Measurements from ENCODE around the gene SLC6A2. TPM values are rescaled to one million over a fixed set of nuclear protein-coding genes. Genes with fewer than 3 reads are reported as not detected.

The SLC6A2 gene
- total RNA-seq, 2 donors from 2014 or later, result 1.1 TPM; not detected in 1

DNA sequence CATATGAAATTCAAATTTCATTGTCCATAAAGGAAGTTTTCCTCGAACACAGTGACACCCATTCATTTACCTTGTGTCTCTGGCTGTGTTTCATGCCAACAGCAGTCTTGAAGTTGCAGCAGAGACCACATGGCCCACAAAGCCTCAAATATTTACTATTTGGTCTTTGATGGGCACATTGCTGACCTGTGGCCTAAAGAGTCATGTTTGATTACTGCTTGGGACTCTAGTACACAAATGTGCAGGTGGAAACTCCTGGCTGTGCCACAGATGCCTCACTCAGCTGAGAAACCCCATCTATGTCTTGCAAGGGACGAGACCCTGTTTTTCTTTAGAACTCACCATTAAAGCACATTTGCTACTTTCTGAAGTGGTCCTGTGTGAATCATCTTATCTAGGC is 76.7 kb downstream of the SLC6A2 start:
- Histone ChIP-seq H3K4me1 (ENCODE audit: control insufficient read depth, insufficient read depth, low read length) (no peaks in the 10 kb centered on the region), H3K9me3 (ENCODE audit: control insufficient read depth, low read length) (no peaks in the 10 kb centered on the region), H3K36me3 (ENCODE audit: control insufficient read depth, insufficient read depth, low read length) (no peaks in the 10 kb centered on the region), H3K9ac (ENCODE audit: extremely low read depth, low read length, poor library complexity, severe bottlenecking) (no peak overlapping the region), H3K27ac (ENCODE audit: low read depth, low read length) (no peak overlapping the region), H3K4me3 (ENCODE audit: low read length) (no peak overlapping the region), H3K27me3 (ENCODE audit: control insufficient read depth, insufficient read depth, low read length, poor library complexity, severe bottlenecking) (no peaks in the 10 kb centered on the region)
- Mint-ChIP-seq H3K9me3 (no peaks in the 10 kb centered on the region), H3K27ac (no peak overlapping the region), H3K27me3 (ENCODE audit: insufficient read depth) (peaks cover 31% of the 10 kb centered on the region), H3K36me3 (ENCODE audit: low read depth) (no peaks in the 10 kb centered on the region), H3K4me1 (no peaks in the 10 kb centered on the region), H3K4me3 (no peak overlapping the region)
- TF ChIP-seq, protein P1, sequence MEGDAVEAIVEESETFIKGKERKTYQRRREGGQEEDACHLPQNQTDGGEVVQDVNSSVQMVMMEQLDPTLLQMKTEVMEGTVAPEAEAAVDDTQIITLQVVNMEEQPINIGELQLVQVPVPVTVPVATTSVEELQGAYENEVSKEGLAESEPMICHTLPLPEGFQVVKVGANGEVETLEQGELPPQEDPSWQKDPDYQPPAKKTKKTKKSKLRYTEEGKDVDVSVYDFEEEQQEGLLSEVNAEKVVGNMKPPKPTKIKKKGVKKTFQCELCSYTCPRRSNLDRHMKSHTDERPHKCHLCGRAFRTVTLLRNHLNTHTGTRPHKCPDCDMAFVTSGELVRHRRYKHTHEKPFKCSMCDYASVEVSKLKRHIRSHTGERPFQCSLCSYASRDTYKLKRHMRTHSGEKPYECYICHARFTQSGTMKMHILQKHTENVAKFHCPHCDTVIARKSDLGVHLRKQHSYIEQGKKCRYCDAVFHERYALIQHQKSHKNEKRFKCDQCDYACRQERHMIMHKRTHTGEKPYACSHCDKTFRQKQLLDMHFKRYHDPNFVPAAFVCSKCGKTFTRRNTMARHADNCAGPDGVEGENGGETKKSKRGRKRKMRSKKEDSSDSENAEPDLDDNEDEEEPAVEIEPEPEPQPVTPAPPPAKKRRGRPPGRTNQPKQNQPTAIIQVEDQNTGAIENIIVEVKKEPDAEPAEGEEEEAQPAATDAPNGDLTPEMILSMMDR (conservative IDR thresholded peaks at IDR 0.05), result no peak
- WGBS, 2 experiments (ENCODE audit: insufficient coverage in 1 of 2, insufficient read length in 1 of 2), result 67 to 86% methylated on average over 1 to 2 of the region's 2 CpGs
- no peak for DNase-seq

DNA sequence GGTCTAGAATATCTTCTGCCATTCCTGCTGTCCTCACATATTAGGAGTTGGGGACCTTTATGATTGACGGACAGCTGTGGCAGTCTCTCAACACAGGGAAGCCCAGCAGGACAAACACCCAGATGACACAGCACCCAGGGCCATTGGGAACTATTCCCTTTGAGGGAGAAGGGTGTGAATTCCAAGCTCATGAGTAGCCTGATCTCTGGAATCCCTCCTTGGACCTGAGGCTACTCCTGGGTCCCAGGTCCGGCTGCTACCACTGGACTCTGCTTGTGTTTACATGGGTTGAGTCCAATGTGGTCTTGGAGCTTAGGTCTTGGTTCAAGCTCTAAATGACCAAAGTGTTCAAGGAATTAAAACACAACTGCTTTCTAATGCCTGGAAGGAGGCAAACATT is 78.9 kb downstream of the SLC6A2 start:
- Histone ChIP-seq H3K4me1 (ENCODE audit: control insufficient read depth, insufficient read depth, low read length) (no peaks in the 10 kb centered on the region), H3K9me3 (ENCODE audit: control insufficient read depth, low read length) (no peaks in the 10 kb centered on the region), H3K36me3 (ENCODE audit: control insufficient read depth, insufficient read depth, low read length) (no peaks in the 10 kb centered on the region), H3K27ac (ENCODE audit: low read depth, low read length) (no peak overlapping the region), H3K4me3 (ENCODE audit: low read length) (no peak overlapping the region), H3K9ac (ENCODE audit: extremely low read depth, low read length, poor library complexity, severe bottlenecking) (no peak overlapping the region), H3K27me3 (ENCODE audit: control insufficient read depth, insufficient read depth, low read length, poor library complexity, severe bottlenecking) (no peaks in the 10 kb centered on the region)
- H3K4me3 Mint-ChIP-seq, result no peak overlapping the region
- WGBS, 2 experiments (ENCODE audit: insufficient coverage in 1 of 2, insufficient read length in 1 of 2), result 83 to 86% methylated on average over 1 to 2 of the region's 2 CpGs
- DNase-seq, result peak; percentile 63
- H3K9me3 Mint-ChIP-seq, result no peaks in the 10 kb centered on the region
- no peaks in the 10 kb centered on the region for H3K4me1 Mint-ChIP-seq
- no peaks in the 10 kb centered on the region for H3K36me3 Mint-ChIP-seq (ENCODE audit: low read depth)
- peaks cover 30% of the 10 kb centered on the region for H3K27me3 Mint-ChIP-seq (ENCODE audit: insufficient read depth)
- no peak overlapping the region for H3K27ac Mint-ChIP-seq
- TF ChIP-seq, protein P1 (conservative IDR thresholded peaks at IDR 0.05), result no peak

DNA sequence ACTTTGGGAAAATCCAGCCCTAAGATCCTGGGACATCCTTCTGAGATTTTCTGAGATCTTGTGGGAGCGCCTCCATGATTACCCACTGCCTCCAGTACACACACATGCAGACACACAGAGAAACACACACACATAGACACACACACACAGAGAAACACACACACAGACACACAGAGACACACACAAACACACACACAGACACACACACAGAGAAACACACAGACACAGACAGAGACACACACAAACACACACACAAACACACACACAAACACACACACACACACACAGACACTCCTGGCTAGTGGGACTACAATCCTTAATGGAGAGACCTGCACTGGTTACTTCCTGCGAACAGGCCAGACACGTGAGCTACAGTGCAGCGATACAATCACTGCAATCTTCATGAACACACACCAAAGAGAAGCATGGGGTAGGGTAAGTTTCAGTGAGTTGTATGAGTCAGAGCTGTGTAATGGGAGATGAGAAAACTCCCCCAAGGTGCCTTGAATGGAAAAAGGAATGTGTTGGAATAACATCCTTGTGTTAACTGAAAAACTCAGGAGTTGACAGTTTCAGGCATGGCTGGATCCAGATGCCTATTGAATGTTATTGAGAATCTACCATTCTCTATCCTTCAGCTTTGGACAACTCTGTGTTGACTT is 79.5 kb downstream of the SLC6A2 start:
- H3K36me3 Mint-ChIP-seq (ENCODE audit: low read depth), result no peaks in the 10 kb centered on the region
- no peak overlapping the region for H3K27ac Mint-ChIP-seq
- DNase-seq, result no peak
- no peak overlapping the region for H3K9ac ChIP-seq (ENCODE audit: extremely low read depth, low read length, poor library complexity, severe bottlenecking)
- TF ChIP-seq, protein P1 (conservative IDR thresholded peaks at IDR 0.05), result no peak
- WGBS, 2 experiments (ENCODE audit: insufficient coverage in 1 of 2, insufficient read length in 1 of 2), result 92% methylated on average over 4 of the region's 4 CpGs; no CpG with 5 or more reads in 1 of the 2 experiments
- H3K36me3 ChIP-seq (ENCODE audit: control insufficient read depth, insufficient read depth, low read length), result no peaks in the 10 kb centered on the region
- no peak overlapping the region for H3K4me3 Mint-ChIP-seq
- H3K9me3 ChIP-seq (ENCODE audit: control insufficient read depth, low read length), result no peaks in the 10 kb centered on the region
- H3K9me3 Mint-ChIP-seq, result no peaks in the 10 kb centered on the region
- H3K4me1 ChIP-seq (ENCODE audit: control insufficient read depth, insufficient read depth, low read length), result no peaks in the 10 kb centered on the region
- no peaks in the 10 kb centered on the region for H3K4me1 Mint-ChIP-seq
- H3K27me3 ChIP-seq (ENCODE audit: control insufficient read depth, insufficient read depth, low read length, poor library complexity, severe bottlenecking), result no peaks in the 10 kb centered on the region
- H3K27ac ChIP-seq (ENCODE audit: low read depth, low read length), result no peak overlapping the region
- no peak overlapping the region for H3K4me3 ChIP-seq (ENCODE audit: low read length)
- H3K27me3 Mint-ChIP-seq (ENCODE audit: insufficient read depth), result peaks cover 28% of the 10 kb centered on the region
